Activated CD4-positive, alpha-beta T cell treated with anti-CD3 and anti-CD28 coated beads, Interleukin-2, amount 10 ng/mL, durations not matched to agents 24 days and 14 days (primary cell): ENCODE measurements around the gene MRTFA. TPM values are rescaled to one million over a fixed set of nuclear protein-coding genes. Genes with fewer than 3 reads are reported as not detected.
A peak's percentile ranks its signal among the peaks of the same experiment; 100 is the strongest.
"Not testable (repeated sequence)": the region's sequence is repeated elsewhere in the genome, so short reads cannot be mapped to it uniquely, and the experiment has no call there.

Source experiments
- DNase-seq: peaks from one replicate; pipeline ENCODE4 v3.0.0; 2022
- H3K27ac Mint-ChIP-seq: one replicate; pipeline ENCODE4 v1.8.0; 2022; ENCODE audit warnings: mild to moderate bottlenecking, mixed read lengths
- H3K27me3 Mint-ChIP-seq: one replicate; pipeline ENCODE4 v1.8.0; 2022; ENCODE audit warnings: mixed read lengths
- H3K36me3 Mint-ChIP-seq: one replicate; pipeline ENCODE4 v1.8.0; 2022; ENCODE audit warnings: low read depth, mild to moderate bottlenecking, mixed read lengths
- H3K4me1 Mint-ChIP-seq: one replicate; pipeline ENCODE4 v1.8.0; 2021; ENCODE audit warnings: mixed read lengths
- H3K4me3 Mint-ChIP-seq: one replicate; pipeline ENCODE4 v1.8.0; 2022; ENCODE audit warnings: mild to moderate bottlenecking, moderate library complexity, mixed read lengths
- H3K9me3 Mint-ChIP-seq: one replicate; pipeline ENCODE4 v1.8.0; 2021; ENCODE audit warnings: mixed read lengths
- intact Hi-C: fragments of 100-400 bp; cut with micrococcal nuclease; formaldehyde crosslinking; loops from one replicate; pipeline ENCODE4 v1.15.1; 2023
- total RNA-seq: library from RNA; stranded (reverse); gene quantifications from 2 replicates; pipeline ENCODE4 v1.2.3, GENCODE V29; 2022

Gene MRTFA
- total RNA-seq = 51.7 and 51.9 TPM in 2 replicates

- peak; percentile 100 for DNase-seq
- peak within 1 kb of the TSS; percentile 95 for H3K27ac Mint-ChIP-seq
- H3K4me1 Mint-ChIP-seq = peaks cover 32% of the 10 kb centered on the region
- intact Hi-C loops = loop anchor here (1.0 to 5.0 kb wide), 7 partner anchors 10 to 811 kb away; partner anchors contain the start of genes EP300, ST13 and TOB2
- peaks cover 5% of the 10 kb centered on the region for H3K36me3 Mint-ChIP-seq
- H3K27me3 Mint-ChIP-seq = no peaks in the 10 kb centered on the region
- H3K9me3 Mint-ChIP-seq = no peaks in the 10 kb centered on the region
- H3K4me3 Mint-ChIP-seq = peak within 1 kb of the TSS; percentile 91
Measured at GRCh38 chr22:40636380-40637182, at the start of gene MRTFA. MRTFA (minus strand) TSS chr22:40636719.

GRCh38 chr22:40685406-40685805 lies 48.9 kb upstream of the MRTFA start:
- H3K27me3 Mint-ChIP-seq = peaks cover 2% of the 10 kb centered on the region
- peaks cover 21% of the 10 kb centered on the region for H3K4me1 Mint-ChIP-seq
- H3K27ac Mint-ChIP-seq = peak overlapping the region; percentile 81
- H3K36me3 Mint-ChIP-seq = no peaks in the 10 kb centered on the region
- intact Hi-C loops = no loop called here
- peak; percentile 76 for DNase-seq
- H3K9me3 Mint-ChIP-seq = no peaks in the 10 kb centered on the region
- peak overlapping the region; percentile 77 for H3K4me3 Mint-ChIP-seq

- Mint-ChIP-seq H3K4me3 (peak overlapping the region; percentile 77), H3K27ac (peak overlapping the region; percentile 84), H3K9me3 (no peaks in the 10 kb centered on the region), H3K27me3 (peaks cover 6% of the 10 kb centered on the region), H3K4me1 (peaks cover 26% of the 10 kb centered on the region), H3K36me3 (no peaks in the 10 kb centered on the region)
- intact Hi-C loops = no loop called here
- peak; percentile 72 for DNase-seq
Measured at GRCh38 chr22:40684728-40685127, 48.2 kb upstream of the MRTFA start.

GRCh38 chr22:40681451-40681850 lies 44.9 kb upstream of the MRTFA start:
- no peak for DNase-seq
- no peaks in the 10 kb centered on the region for H3K36me3 Mint-ChIP-seq
- H3K9me3 Mint-ChIP-seq = no peaks in the 10 kb centered on the region
- intact Hi-C loops = no loop called here
- no peak overlapping the region for H3K4me3 Mint-ChIP-seq
- H3K27ac Mint-ChIP-seq = peak overlapping the region; percentile 34
- H3K27me3 Mint-ChIP-seq = peaks cover 9% of the 10 kb centered on the region
- peaks cover 25% of the 10 kb centered on the region for H3K4me1 Mint-ChIP-seq

GRCh38 chr22:40680819-40681183 lies 44.3 kb upstream of the MRTFA start:
- H3K27me3 Mint-ChIP-seq = peaks cover 9% of the 10 kb centered on the region
- no peaks in the 10 kb centered on the region for H3K9me3 Mint-ChIP-seq
- no peak overlapping the region for H3K4me3 Mint-ChIP-seq
- peaks cover 25% of the 10 kb centered on the region for H3K4me1 Mint-ChIP-seq
- no peak overlapping the region for H3K27ac Mint-ChIP-seq
- intact Hi-C loops = no loop called here
- DNase-seq = no peak
- no peaks in the 10 kb centered on the region for H3K36me3 Mint-ChIP-seq

GRCh38 chr22:40679964-40680818 lies 43.7 kb upstream of the MRTFA start:
- peaks cover 23% of the 10 kb centered on the region for H3K4me1 Mint-ChIP-seq
- intact Hi-C loops = no loop called here
- H3K27me3 Mint-ChIP-seq = peaks cover 9% of the 10 kb centered on the region

GRCh38 chr22:40679249-40679963 lies 42.9 kb upstream of the MRTFA start, which contains the start of gene MCHR1:
MCHR1 (plus strand) TSS chr22:40679484; CDS start chr22:40679653, 169 bp downstream.
- Mint-ChIP-seq H3K4me1 (peaks cover 19% of the 10 kb centered on the region), H3K9me3 (no peaks in the 10 kb centered on the region), H3K4me3 (no peak within 1 kb of the TSS), H3K27ac (no peak within 1 kb of the TSS), H3K27me3 (peaks cover 9% of the 10 kb centered on the region), H3K36me3 (no peaks in the 10 kb centered on the region)
- no peak for DNase-seq
- intact Hi-C loops = no loop called here

More at GRCh38 chr22:40679964-40680818, 43.7 kb upstream of the MRTFA start:
- Mint-ChIP-seq H3K27ac (no peak overlapping the region), H3K36me3 (no peaks in the 10 kb centered on the region), H3K4me3 (no peak overlapping the region), H3K9me3 (no peaks in the 10 kb centered on the region)
- peak; percentile 60 for DNase-seq

GRCh38 chr22:40678493-40679248 lies 42.2 kb upstream of the MRTFA start:
- Mint-ChIP-seq H3K27me3 (peaks cover 9% of the 10 kb centered on the region), H3K27ac (no peak overlapping the region), H3K9me3 (no peaks in the 10 kb centered on the region), H3K4me1 (peaks cover 19% of the 10 kb centered on the region), H3K36me3 (no peaks in the 10 kb centered on the region), H3K4me3 (no peak overlapping the region)
- intact Hi-C loops = no loop called here
- no peak for DNase-seq

GRCh38 chr22:40676644-40677043 lies 40.1 kb upstream of the MRTFA start:
- no peak overlapping the region for H3K4me3 Mint-ChIP-seq
- peaks cover 9% of the 10 kb centered on the region for H3K4me1 Mint-ChIP-seq
- H3K27ac Mint-ChIP-seq = no peak overlapping the region

GRCh38 chr22:40676166-40676565 lies 39.6 kb upstream of the MRTFA start:
- H3K4me3 Mint-ChIP-seq, H3K4me1 Mint-ChIP-seq, H3K27me3 Mint-ChIP-seq, DNase-seq, H3K36me3 Mint-ChIP-seq, H3K27ac Mint-ChIP-seq, intact Hi-C loops, H3K9me3 Mint-ChIP-seq: not testable (repeated sequence)

More at GRCh38 chr22:40676644-40677043, 40.1 kb upstream of the MRTFA start:
- Mint-ChIP-seq H3K36me3 (no peaks in the 10 kb centered on the region), H3K27me3 (peaks cover 9% of the 10 kb centered on the region), H3K9me3 (no peaks in the 10 kb centered on the region)
- intact Hi-C loops = no loop called here
- DNase-seq = no peak

GRCh38 chr22:40674274-40674673 lies 37.8 kb upstream of the MRTFA start:
- Mint-ChIP-seq H3K4me1 (peaks cover 10% of the 10 kb centered on the region), H3K36me3 (no peaks in the 10 kb centered on the region), H3K27me3 (no peaks in the 10 kb centered on the region), H3K27ac (no peak overlapping the region), H3K9me3 (no peaks in the 10 kb centered on the region), H3K4me3 (no peak overlapping the region)
- intact Hi-C loops = no loop called here
- no peak for DNase-seq

GRCh38 chr22:40673017-40673416 lies 36.5 kb upstream of the MRTFA start:
- intact Hi-C loops = no loop called here
- DNase-seq = no peak
- no peaks in the 10 kb centered on the region for H3K27me3 Mint-ChIP-seq
- H3K27ac Mint-ChIP-seq = no peak overlapping the region
- peaks cover 2% of the 10 kb centered on the region for H3K36me3 Mint-ChIP-seq
- H3K4me1 Mint-ChIP-seq = peaks cover 20% of the 10 kb centered on the region
- peaks cover 3% of the 10 kb centered on the region for H3K9me3 Mint-ChIP-seq
- H3K4me3 Mint-ChIP-seq = no peak overlapping the region

- no peak overlapping the region for H3K27ac Mint-ChIP-seq
- H3K4me1 Mint-ChIP-seq = peaks cover 24% of the 10 kb centered on the region
- DNase-seq = no peak
- intact Hi-C loops = no loop called here
- H3K9me3 Mint-ChIP-seq = peaks cover 3% of the 10 kb centered on the region
- no peak overlapping the region for H3K4me3 Mint-ChIP-seq
- no peaks in the 10 kb centered on the region for H3K27me3 Mint-ChIP-seq
- H3K36me3 Mint-ChIP-seq = peaks cover 2% of the 10 kb centered on the region
Measured at GRCh38 chr22:40671796-40672360, 35.4 kb upstream of the MRTFA start.
